ENCODE results near the gene ZNF749. TPM values are rescaled to one million over a fixed set of nuclear protein-coding genes. Genes with fewer than 3 reads are reported as not detected.
"Not testable (repeated sequence)": the region's sequence is repeated elsewhere in the genome, so short reads cannot be mapped to it uniquely, and the experiment has no call there.

The ZNF749 gene
- total and polyA plus RNA-seq, 10 donors = 2.7 to 15.4 (median 9.2) TPM

GRCh38 chr19:57473646-57474045 is 38.5 kb downstream of the ZNF749 start:
- no peak for TF ChIP-seq POLR2A (IDR thresholded peaks at IDR 0.05)
- no peak for TF ChIP-seq POLR2AphosphoS5 (IDR thresholded peaks at IDR 0.05)
- no peak for TF ChIP-seq CTCF (IDR thresholded peaks at IDR 0.05 in 8 of 11, conservative IDR thresholded peaks at IDR 0.05 in 3 of 11)
- H3K4me3 ChIP-seq = peak overlapping the region in 1 of 8 donors; percentile 38
- peaks cover 18 to 78% (median 45%) of the 10 kb centered on the region in 6 donors for H3K36me3 ChIP-seq
- peaks cover 54 to 95% (median 90%) of the 10 kb centered on the region in 8 donors for H3K9me3 ChIP-seq
- 88 to 95% (median 93%) methylated on average over 4 of the region's 4 CpGs for WGBS, 5 donors
- peaks cover 7 to 20% (median 13%) of the 10 kb centered on the region in 6 donors for H3K4me1 ChIP-seq
- DNase-seq = no peak
- H3K27me3 ChIP-seq (replicated peaks in 1 of 7) = no peaks in the 10 kb centered on the region
- no peak overlapping the region for H3K27ac ChIP-seq
- intact Hi-C loops (cut with DNase I; ENCODE audit: low total_unique reads) = no loop called here

- H3K9me3 ChIP-seq = peaks cover 27 to 89% (median 76%) of the 10 kb centered on the region in 8 donors
Observed at GRCh38 chr19:57477191-57478008, 42.3 kb downstream of the ZNF749 start, which contains the start of gene ZNF772. ZNF772 (minus strand) TSS chr19:57477566; CDS start chr19:57477309, 257 bp downstream.

GRCh38 chr19:57487477-57488298 is 52.6 kb downstream of the ZNF749 start, which contains the start of gene ZNF419:
ZNF419 (plus strand) TSS chr19:57487750; CDS start chr19:57487951, 201 bp downstream.
- 1 to 3% (median 2%) methylated on average over 27 to 60 of the region's 69 CpGs for WGBS, 5 donors
- DNase-seq = peak; percentile 96
- Histone ChIP-seq H3K4me1 (peaks cover 0 to 18% (median 10%) of the 10 kb centered on the region in 6 donors), H3K27ac (peak within 1 kb of the TSS; percentile 72 to 88 (median 84)), H3K36me3 (peaks cover 0 to 32% (median 17%) of the 10 kb centered on the region in 6 donors), H3K4me3 (peak within 1 kb of the TSS; percentile 72 to 96 (median 86)), H3K9me3 (peaks cover 0 to 45% (median 16%) of the 10 kb centered on the region in 8 donors)
- peak; percentile 88 to 91 (median 88) for TF ChIP-seq POLR2AphosphoS5 (IDR thresholded peaks at IDR 0.05)
- intact Hi-C loops (cut with DNase I; ENCODE audit: low total_unique reads); H3K27me3 ChIP-seq (replicated peaks in 1 of 7): not testable (repeated sequence)

More at GRCh38 chr19:57477191-57478008, 42.3 kb downstream of the ZNF749 start, which contains the start of gene ZNF772:
- peaks cover 7 to 20% (median 13%) of the 10 kb centered on the region in 6 donors for H3K4me1 ChIP-seq
- H3K36me3 ChIP-seq = peaks cover 16 to 42% (median 40%) of the 10 kb centered on the region in 6 donors
- WGBS, 5 donors = 10 to 13% (median 11%) methylated on average over 33 to 38 of the region's 38 CpGs
- peak; percentile 45 to 83 (median 69) for TF ChIP-seq POLR2AphosphoS5 (IDR thresholded peaks at IDR 0.05)
- TF ChIP-seq CTCF (IDR thresholded peaks at IDR 0.05 in 8 of 11, conservative IDR thresholded peaks at IDR 0.05 in 3 of 11) = peak; percentile 9 to 80 (median 60)
- TF ChIP-seq POLR2A (IDR thresholded peaks at IDR 0.05) = no peak
- peak within 1 kb of the TSS; percentile 56 to 94 (median 72) for H3K4me3 ChIP-seq
- peak; percentile 92 for DNase-seq
- H3K27ac ChIP-seq = peak within 1 kb of the TSS; percentile 61 to 89 (median 84)
- intact Hi-C loops (cut with DNase I; ENCODE audit: low total_unique reads) = no loop called here
- no peaks in the 10 kb centered on the region for H3K27me3 ChIP-seq (replicated peaks in 1 of 7)

DNA sequence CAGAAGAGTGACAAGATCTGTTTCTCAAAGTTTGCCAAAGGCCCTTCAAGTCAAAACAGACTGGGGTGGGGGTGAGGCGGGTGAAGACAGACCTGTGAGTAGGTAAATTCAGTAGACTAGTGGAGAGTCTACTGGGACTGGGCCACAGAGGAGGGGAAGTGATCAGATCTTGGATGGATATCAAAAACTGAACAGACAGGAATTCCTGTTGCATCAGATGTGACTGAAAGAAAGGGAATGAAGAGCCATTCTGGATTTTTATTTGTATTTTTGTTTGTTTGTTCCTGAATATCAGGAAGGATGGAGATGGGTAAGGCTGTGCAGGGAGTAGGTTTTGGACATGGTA is 53.1 kb downstream of the ZNF749 start:
- H3K27ac ChIP-seq; intact Hi-C loops (cut with DNase I; ENCODE audit: low total_unique reads); DNase-seq; H3K27me3 ChIP-seq (replicated peaks in 1 of 7): not testable (repeated sequence)
- Histone ChIP-seq H3K4me3 (peak overlapping the region in 3 of 8 donors; percentile 16 to 96 (median 86)), H3K36me3 (peaks cover 0 to 38% (median 23%) of the 10 kb centered on the region in 6 donors), H3K9me3 (peaks cover 0 to 51% (median 21%) of the 10 kb centered on the region in 8 donors), H3K4me1 (peaks cover 0 to 18% (median 10%) of the 10 kb centered on the region in 6 donors)
- 0% methylated on average over 1 of the region's 1 CpG; no CpG with 5 or more reads in 3 of the 5 donors for WGBS, 5 donors

Small RNAs within 50 kb of the gene (small RNA-seq; reads per million reads assigned to genes)
- gene VN1R107P = 0 reads per million in 4 donors

Other genes with a start within 250 kb of the ZNF749 start
- 10 to 100 TPM; 52.0 to 68.9 (median 58.9) TPM for gene ZNF264, start 243.8 kb upstream of the ZNF749 start, total RNA-seq
- gene ZNF264, start 243.8 kb upstream of the ZNF749 start, polyA plus RNA-seq = 1 to 10 TPM; 3.8 to 6.8 (median 6.4) TPM
- 1 to 10 TPM; 3.1 to 8.3 (median 4.8) TPM for gene AURKC, start 204.3 kb upstream of the ZNF749 start, total RNA-seq
- gene AURKC, start 204.3 kb upstream of the ZNF749 start, polyA plus RNA-seq = 1 to 10 TPM; 4.1 to 5.5 (median 4.4) TPM
- 10 to 100 TPM; 16.7 to 27.7 (median 18.1) TPM for gene ZNF805, start 194.7 kb upstream of the ZNF749 start, total RNA-seq
- 1 to 10 TPM in 1 of 3 donors, under 1 TPM in 2; 0.22 to 1.1 (median 0.88) TPM for gene ZNF805, start 194.7 kb upstream of the ZNF749 start, polyA plus RNA-seq
- 10 to 100 TPM; 60.8 to 84.7 (median 68.1) TPM for gene ZNF460, start 154.8 kb upstream of the ZNF749 start, total RNA-seq
- gene ZNF460, start 154.8 kb upstream of the ZNF749 start, polyA plus RNA-seq = 1 to 10 TPM in 1 of 3 donors, under 1 TPM in 2; 0.24 to 2.1 (median 0.33) TPM
- 10 to 100 TPM in 6 of 7 donors, 1 to 10 TPM in 1; 9.7 to 16.9 (median 13.0) TPM for gene ZNF543, start 114.9 kb upstream of the ZNF749 start, total RNA-seq
- gene ZNF543, start 114.9 kb upstream of the ZNF749 start, polyA plus RNA-seq = 1 to 10 TPM; 1.6 to 2.4 (median 1.7) TPM
- 10 to 100 TPM in 6 of 7 donors, 1 to 10 TPM in 1; 9.8 to 16.7 (median 13.3) TPM for gene ZNF304, start 84.1 kb upstream of the ZNF749 start, total RNA-seq
- 1 to 10 TPM; 2.9 to 3.9 (median 3.6) TPM for gene ZNF304, start 84.1 kb upstream of the ZNF749 start, polyA plus RNA-seq
- 10 to 100 TPM in 4 of 7 donors, 1 to 10 TPM in 3; 7.7 to 36.6 (median 18.0) TPM for gene TRAPPC2B, start 71.8 kb upstream of the ZNF749 start, total RNA-seq
- gene TRAPPC2B, start 71.8 kb upstream of the ZNF749 start, polyA plus RNA-seq = 10 to 100 TPM; 20.2 to 24.0 (median 23.6) TPM
- gene ZNF547, start 71.8 kb upstream of the ZNF749 start, total RNA-seq = 1 to 10 TPM; 3.3 to 8.8 (median 5.4) TPM
- gene ZNF547, start 71.8 kb upstream of the ZNF749 start, polyA plus RNA-seq = 1 to 10 TPM; 2.3 to 3.5 (median 3.5) TPM
- 10 to 100 TPM; 21.2 to 48.2 (median 34.6) TPM for gene ZNF548, start 45.5 kb upstream of the ZNF749 start, total RNA-seq
- 10 to 100 TPM; 12.4 to 14.2 (median 12.5) TPM for gene ZNF548, start 45.5 kb upstream of the ZNF749 start, polyA plus RNA-seq
- 10 to 100 TPM; 13.4 to 23.0 (median 18.8) TPM for gene ZNF17, start 24.2 kb upstream of the ZNF749 start, total RNA-seq
- gene ZNF17, start 24.2 kb upstream of the ZNF749 start, polyA plus RNA-seq = 1 to 10 TPM; 1.8 to 3.5 (median 2.6) TPM
- 1 to 10 TPM in 5 of 7 donors, under 1 TPM in 2; 0.82 to 2.0 (median 1.4) TPM for gene VN1R1, start 21.8 kb downstream of the ZNF749 start, total RNA-seq
- gene VN1R1, start 21.8 kb downstream of the ZNF749 start, polyA plus RNA-seq = under 1 TPM; 0.26 to 0.30 (median 0.30) TPM
- 10 to 100 TPM; 10.9 to 33.7 (median 19.9) TPM for gene ZNF772, start 42.2 kb downstream of the ZNF749 start, total RNA-seq
- gene ZNF772, start 42.2 kb downstream of the ZNF749 start, polyA plus RNA-seq = 1 to 10 TPM; 1.4 to 3.3 (median 2.7) TPM
- 10 to 100 TPM in 6 of 7 donors, 1 to 10 TPM in 1; 8.8 to 20.4 (median 15.6) TPM for gene ZNF419, start 52.4 kb downstream of the ZNF749 start, total RNA-seq
- gene ZNF419, start 52.4 kb downstream of the ZNF749 start, polyA plus RNA-seq = 1 to 10 TPM; 5.9 to 8.7 (median 8.3) TPM
- 10 to 100 TPM; 10.5 to 25.2 (median 17.5) TPM for gene ZNF773, start 64.6 kb downstream of the ZNF749 start, total RNA-seq
- gene ZNF773, start 64.6 kb downstream of the ZNF749 start, polyA plus RNA-seq = 1 to 10 TPM; 3.0 to 5.7 (median 3.9) TPM
- 10 to 100 TPM in 4 of 7 donors, 1 to 10 TPM in 3; 8.5 to 13.0 (median 10.8) TPM for gene ZNF549, start 92.0 kb downstream of the ZNF749 start, total RNA-seq
- 1 to 10 TPM; 2.6 to 3.9 (median 2.8) TPM for gene ZNF549, start 92.0 kb downstream of the ZNF749 start, polyA plus RNA-seq
- 10 to 100 TPM; 10.5 to 39.5 (median 13.3) TPM for gene ZNF550, start 124.5 kb downstream of the ZNF749 start, total RNA-seq
- 1 to 10 TPM; 5.4 to 6.4 (median 5.4) TPM for gene ZNF550, start 124.5 kb downstream of the ZNF749 start, polyA plus RNA-seq
- gene ZNF416, start 143.6 kb downstream of the ZNF749 start, total RNA-seq = 1 to 10 TPM; 4.3 to 9.3 (median 6.1) TPM
- gene ZNF416, start 143.6 kb downstream of the ZNF749 start, polyA plus RNA-seq = 1 to 10 TPM; 2.1 to 3.8 (median 3.4) TPM
- gene ZIK1, start 148.8 kb downstream of the ZNF749 start, total RNA-seq = 10 to 100 TPM in 3 of 7 donors, 1 to 10 TPM in 4; 5.1 to 12.0 (median 8.6) TPM
- gene ZIK1, start 148.8 kb downstream of the ZNF749 start, polyA plus RNA-seq = 1 to 10 TPM; 3.4 to 4.5 (median 3.7) TPM
- gene ZNF530, start 164.6 kb downstream of the ZNF749 start, total RNA-seq = 1 to 10 TPM; 3.5 to 7.4 (median 4.1) TPM
- 1 to 10 TPM; 2.4 to 3.2 (median 2.9) TPM for gene ZNF530, start 164.6 kb downstream of the ZNF749 start, polyA plus RNA-seq
- 10 to 100 TPM; 18.3 to 30.7 (median 23.1) TPM for gene ZNF134, start 178.9 kb downstream of the ZNF749 start, total RNA-seq
- gene ZNF134, start 178.9 kb downstream of the ZNF749 start, polyA plus RNA-seq = 1 to 10 TPM; 3.7 to 7.6 (median 5.7) TPM
- 10 to 100 TPM; 18.9 to 28.4 (median 20.8) TPM for gene ZNF211, start 197.8 kb downstream of the ZNF749 start, total RNA-seq
- gene ZNF211, start 197.8 kb downstream of the ZNF749 start, polyA plus RNA-seq = 10 to 100 TPM in 2 of 3 donors, 1 to 10 TPM in 1; 9.5 to 14.2 (median 12.3) TPM
- under 1 TPM in 3 of 7 donors, not detected in 4; 0.29 to 0.58 (median 0.47) TPM for gene ZSCAN4, start 233.6 kb downstream of the ZNF749 start, total RNA-seq
- not detected for gene ZSCAN4, start 233.6 kb downstream of the ZNF749 start, polyA plus RNA-seq
- 10 to 100 TPM; 10.0 to 14.3 (median 13.4) TPM for gene ZNF551, start 246.7 kb downstream of the ZNF749 start, total RNA-seq
- gene ZNF551, start 246.7 kb downstream of the ZNF749 start, polyA plus RNA-seq = 1 to 10 TPM; 2.0 to 3.8 (median 2.5) TPM